Hepatocyte (in vitro differentiated cells): Measurements from ENCODE around the gene TMEM114. TPM values are rescaled to one million over a fixed set of nuclear protein-coding genes. Genes with fewer than 3 reads are reported as not detected.

Experiments used
- DNase-seq: peaks from one replicate; pipeline ENCODE4 v3.0.0-alpha.2; 2016; ENCODE audit warnings: low spot score
- H2AFZ ChIP-seq: fragments of 200-600 bp; sonication (generic); 2 replicates; pipeline ENCODE4 v1.6.0; 2016; ENCODE audit warnings: antibody characterized with exemption, mild to moderate bottlenecking
- H3K27ac ChIP-seq: fragments of 200-600 bp; sonication (generic); 2 replicates; pipeline ENCODE4 v1.5.1; 2016; ENCODE audit warnings: mild to moderate bottlenecking
- H3K27me3 ChIP-seq: fragments of 200-600 bp; sonication (generic); 2 replicates; pipeline ENCODE4 v1.6.1; 2016
- H3K36me3 ChIP-seq: fragments of 200-600 bp; sonication (generic); replicated peaks from 2 replicates; pipeline ENCODE4 v1.5.1; 2016; ENCODE audit warnings: low read depth; ENCODE audit not compliant: insufficient read depth
- H3K4me1 ChIP-seq: fragments of 200-600 bp; sonication (generic); 2 replicates; pipeline ENCODE4 v1.5.1; 2016; ENCODE audit warnings: mild to moderate bottlenecking, moderate library complexity; ENCODE audit not compliant: insufficient read depth
- H3K4me2 ChIP-seq: fragments of 200-600 bp; sonication (generic); 2 replicates; pipeline ENCODE4 v1.6.0; 2016
- H3K4me3 ChIP-seq: fragments of 200-600 bp; sonication (generic); 2 replicates; pipeline ENCODE4 v1.5.1; 2016; ENCODE audit warnings: mild to moderate bottlenecking
- H3K79me2 ChIP-seq: fragments of 200-600 bp; sonication (generic); 2 replicates; pipeline ENCODE4 v1.6.0; 2017; ENCODE audit warnings: mild to moderate bottlenecking
- H3K9me2 ChIP-seq: fragments of 200-600 bp; sonication (generic); replicated peaks from 2 replicates; pipeline ENCODE4 v1.6.0; 2017; ENCODE audit warnings: mild to moderate bottlenecking; ENCODE audit not compliant: insufficient read depth
- H3K9me3 ChIP-seq: fragments of 200-600 bp; sonication (generic); 2 replicates; pipeline ENCODE4 v1.5.1; 2016; ENCODE audit warnings: low read depth, mild to moderate bottlenecking
- H4K20me1 ChIP-seq: fragments of 200-600 bp; sonication (generic); 2 replicates; pipeline ENCODE4 v1.6.0; 2016; ENCODE audit warnings: mild to moderate bottlenecking; ENCODE audit not compliant: insufficient read depth, poor library complexity, severe bottlenecking
- EZH2 ChIP-seq: fragments of 200-600 bp; sonication (generic); IDR thresholded peaks from 2 replicates; pipeline ENCODE4 v1.6.1; 2016; ENCODE audit warnings: antibody characterized with exemption, mild to moderate bottlenecking, borderline replicate concordance
- EZH2phosphoT487 ChIP-seq: fragments of 200-600 bp; sonication (generic); IDR thresholded peaks from one replicate; pipeline ENCODE4 v1.6.1; 2018; ENCODE audit warnings: antibody characterized with exemption, mild to moderate bottlenecking, low read depth, moderate library complexity; ENCODE audit not compliant: unreplicated experiment, severe bottlenecking
- WGBS: methylation state at CpG from one replicate; pipeline ENCODE4 v1.1.6; 2016; ENCODE audit warnings: low lambda C conversion rate; ENCODE audit errors: missing lambda C conversion rate; 5-methylcytosine and 5-hydroxymethylcytosine counted together
- polyA plus RNA-seq: library from polyadenylated mRNA; unstranded; fragments of >200 nt; fragmentation: Nextera tagmentation; extraction: Ambion mirVana; gene quantifications from 2 replicates; pipeline ENCODE4 v1.2.1, GENCODE V29; 2016
- total RNA-seq: library from RNA; depleted of rRNA; stranded (reverse); fragments of >200 nt; gene quantifications from 2 replicates; pipeline ENCODE4 v1.2.3, GENCODE V29; 2014
- TF ChIP-seq, protein P1 (sequence below): fragments of 200-600 bp; sonication (generic); IDR thresholded peaks from 2 replicates; pipeline ENCODE4 v1.5.1; 2016; ENCODE audit warnings: antibody characterized with exemption, mild to moderate bottlenecking; ENCODE audit not compliant: poor library complexity

Gene TMEM114
- total and polyA plus RNA-seq, 2 experiments from 2014 or later = not detected

DNA sequence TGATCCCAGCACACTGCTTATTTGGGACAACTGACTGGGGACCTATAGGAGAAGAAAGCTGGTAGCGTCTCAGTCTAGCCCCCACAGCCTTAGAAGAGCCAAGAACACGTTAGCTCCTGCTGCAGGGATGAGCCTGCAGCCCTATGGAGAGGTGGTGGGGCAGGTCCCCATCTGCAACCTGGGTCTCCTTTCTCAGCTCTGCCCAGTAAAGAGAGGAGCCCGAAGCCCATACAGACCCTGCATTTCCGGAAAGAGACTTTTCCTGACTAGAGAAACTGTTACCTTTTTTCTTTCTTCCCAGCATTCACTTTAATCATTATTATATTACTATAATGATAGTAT, 32.0 kb upstream of the TMEM114 start:
- WGBS = 11% methylated on average over 4 of the region's 4 CpGs
- no peaks in the 10 kb centered on the region for H3K9me2 ChIP-seq
- peak overlapping the region; percentile 93 for H3K27ac ChIP-seq
- no peaks in the 10 kb centered on the region for H3K27me3 ChIP-seq
- peak overlapping the region; percentile 95 for H2AFZ ChIP-seq
- no peak for DNase-seq
- peaks cover 40% of the 10 kb centered on the region for H3K79me2 ChIP-seq
- no peaks in the 10 kb centered on the region for H3K9me3 ChIP-seq
- H4K20me1 ChIP-seq = peaks cover 6% of the 10 kb centered on the region
- peak overlapping the region; percentile 84 for H3K4me2 ChIP-seq
- peak overlapping the region; percentile 78 for H3K4me3 ChIP-seq
- H3K36me3 ChIP-seq = no peaks in the 10 kb centered on the region
- TF ChIP-seq EZH2 (no peak), EZH2phosphoT487 (no peak)
- TF ChIP-seq, protein P1, sequence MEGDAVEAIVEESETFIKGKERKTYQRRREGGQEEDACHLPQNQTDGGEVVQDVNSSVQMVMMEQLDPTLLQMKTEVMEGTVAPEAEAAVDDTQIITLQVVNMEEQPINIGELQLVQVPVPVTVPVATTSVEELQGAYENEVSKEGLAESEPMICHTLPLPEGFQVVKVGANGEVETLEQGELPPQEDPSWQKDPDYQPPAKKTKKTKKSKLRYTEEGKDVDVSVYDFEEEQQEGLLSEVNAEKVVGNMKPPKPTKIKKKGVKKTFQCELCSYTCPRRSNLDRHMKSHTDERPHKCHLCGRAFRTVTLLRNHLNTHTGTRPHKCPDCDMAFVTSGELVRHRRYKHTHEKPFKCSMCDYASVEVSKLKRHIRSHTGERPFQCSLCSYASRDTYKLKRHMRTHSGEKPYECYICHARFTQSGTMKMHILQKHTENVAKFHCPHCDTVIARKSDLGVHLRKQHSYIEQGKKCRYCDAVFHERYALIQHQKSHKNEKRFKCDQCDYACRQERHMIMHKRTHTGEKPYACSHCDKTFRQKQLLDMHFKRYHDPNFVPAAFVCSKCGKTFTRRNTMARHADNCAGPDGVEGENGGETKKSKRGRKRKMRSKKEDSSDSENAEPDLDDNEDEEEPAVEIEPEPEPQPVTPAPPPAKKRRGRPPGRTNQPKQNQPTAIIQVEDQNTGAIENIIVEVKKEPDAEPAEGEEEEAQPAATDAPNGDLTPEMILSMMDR = no peak
- H3K4me1 ChIP-seq = peaks cover 4% of the 10 kb centered on the region

DNA sequence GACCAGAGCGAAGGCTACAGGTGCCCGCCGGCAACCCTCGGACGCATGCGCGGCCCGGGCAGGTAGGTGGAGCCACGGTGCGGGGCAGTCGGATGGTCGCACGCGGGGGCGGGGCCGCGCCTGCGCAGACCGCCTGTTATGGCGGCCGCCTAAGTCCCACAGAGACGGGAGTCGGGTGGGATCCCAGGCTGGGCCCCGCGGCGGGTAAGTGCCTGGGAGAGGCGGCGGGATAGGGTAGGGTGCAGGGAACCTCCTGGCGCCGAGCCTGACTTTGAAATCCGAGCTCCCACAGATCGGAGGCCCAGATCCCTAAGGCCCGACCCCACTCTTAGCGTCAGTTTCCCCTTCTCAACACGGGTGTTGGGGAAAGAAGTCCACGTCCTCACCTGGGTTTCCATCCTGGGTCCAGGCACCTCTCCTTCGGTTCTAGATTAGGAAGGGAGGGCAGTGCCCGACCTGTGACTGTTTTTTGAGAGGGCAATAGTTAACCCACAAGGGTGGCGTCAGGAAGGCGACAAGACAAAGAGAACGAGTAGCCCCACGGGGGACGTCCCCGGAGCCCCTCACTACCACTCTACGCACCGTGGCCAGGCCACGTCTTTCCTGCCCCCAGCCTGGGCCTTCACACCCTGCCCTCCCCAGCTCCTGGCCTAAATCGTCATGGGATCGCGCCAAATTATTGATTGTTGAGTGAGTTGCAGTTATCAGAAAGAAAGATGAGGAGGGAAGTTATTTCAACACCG, 31.4 kb upstream of the TMEM114 start, which contains the start of gene METTL22:
Gene METTL22, plus strand, starts transcription at position 127 of the 743 bp plus-strand sequence. CDS start 3,968 bp downstream, outside the sequence.
- no peaks in the 10 kb centered on the region for H3K9me3 ChIP-seq
- H3K27ac ChIP-seq = peak within 1 kb of the TSS; percentile 93
- TF ChIP-seq EZH2 (no peak), EZH2phosphoT487 (no peak)
- TF ChIP-seq, protein P1 = no peak
- no peaks in the 10 kb centered on the region for H3K9me2 ChIP-seq
- peaks cover 40% of the 10 kb centered on the region for H3K79me2 ChIP-seq
- peak; percentile 96 for DNase-seq
- peaks cover 6% of the 10 kb centered on the region for H4K20me1 ChIP-seq
- WGBS = 1% methylated on average over 49 of the region's 51 CpGs
- H3K36me3 ChIP-seq = no peaks in the 10 kb centered on the region
- peak within 1 kb of the TSS; percentile 95 for H2AFZ ChIP-seq
- H3K27me3 ChIP-seq = no peaks in the 10 kb centered on the region
- H3K4me2 ChIP-seq = peak within 1 kb of the TSS; percentile 84
- H3K4me3 ChIP-seq = peak within 1 kb of the TSS; percentile 78
- peaks cover 4% of the 10 kb centered on the region for H3K4me1 ChIP-seq

DNA sequence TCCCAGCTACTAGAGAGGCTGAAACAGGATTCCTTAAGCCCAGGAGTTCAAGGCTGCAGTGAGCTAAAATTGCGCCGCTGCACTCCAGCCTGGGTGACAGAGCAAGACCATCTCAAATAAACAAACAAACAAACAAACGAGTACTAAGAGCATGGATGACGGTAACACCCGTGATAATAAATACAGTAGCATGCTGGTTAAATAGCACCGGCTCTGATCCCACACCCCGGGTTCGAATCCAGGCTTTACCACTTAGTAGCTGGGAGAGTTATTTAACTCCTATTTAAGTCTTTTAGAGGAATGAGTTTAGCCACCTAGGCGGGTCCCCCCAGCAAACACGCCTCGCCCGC, 30.9 kb upstream of the TMEM114 start:
- peaks cover 6% of the 10 kb centered on the region for H4K20me1 ChIP-seq
- no peak overlapping the region for H2AFZ ChIP-seq

More for the DNA sequence above, 30.9 kb upstream of the TMEM114 start:
- H3K27me3 ChIP-seq = no peaks in the 10 kb centered on the region
- peak overlapping the region; percentile 78 for H3K4me3 ChIP-seq
- no peaks in the 10 kb centered on the region for H3K9me2 ChIP-seq
- peaks cover 40% of the 10 kb centered on the region for H3K79me2 ChIP-seq
- no peak for DNase-seq
- H3K9me3 ChIP-seq = no peaks in the 10 kb centered on the region
- peak overlapping the region; percentile 73 for H3K4me2 ChIP-seq
- H3K4me1 ChIP-seq = peaks cover 4% of the 10 kb centered on the region
- TF ChIP-seq EZH2phosphoT487 = no peak
- no peak for TF ChIP-seq EZH2
- TF ChIP-seq, protein P1 = no peak
- no peaks in the 10 kb centered on the region for H3K36me3 ChIP-seq
- 22% methylated on average over 12 of the region's 12 CpGs for WGBS
- H3K27ac ChIP-seq = no peak overlapping the region
